Activated naive CD8-positive, alpha-beta T cell treated with anti-CD3 and anti-CD28 coated beads, Interleukin-2, amount 10 ng/mL, durations not matched to agents 7 days and 5 days (primary cell): ENCODE results near the gene ZNF526. TPM values are rescaled to one million over a fixed set of nuclear protein-coding genes. Genes with fewer than 3 reads are reported as not detected.

Source experiments
- ATAC-seq: fragments of 150-1000 bp; cut with Tn5 transposase; one replicate; pipeline ENCODE4 v1.10.0; 2021; ENCODE audit warnings: low read depth, moderate library complexity
- POLR2A ChIA-PET: fragments of 350-600 bp; sonication (Branson Sonifier 250); formaldehyde crosslinking; loops from one replicate; lab custom pipeline; 2021; ENCODE audit warnings: antibody characterized with exemption; lab: Charles Lee
- DNase-seq: peaks from one replicate; pipeline ENCODE4 v3.0.0; 2021
- H3K27ac Mint-ChIP-seq: one replicate; pipeline ENCODE4 v1.8.0; 2022; ENCODE audit warnings: mild to moderate bottlenecking, mixed read lengths
- H3K27me3 Mint-ChIP-seq: one replicate; pipeline ENCODE4 v1.8.0; 2022; ENCODE audit warnings: mild to moderate bottlenecking, moderate library complexity, mixed read lengths
- H3K36me3 Mint-ChIP-seq: one replicate; pipeline ENCODE4 v1.8.0; 2021; ENCODE audit warnings: mild to moderate bottlenecking, mixed read lengths
- H3K4me1 Mint-ChIP-seq: one replicate; pipeline ENCODE4 v1.8.0; 2021; ENCODE audit warnings: mixed read lengths
- H3K4me3 Mint-ChIP-seq: one replicate; pipeline ENCODE4 v1.8.0; 2022; ENCODE audit warnings: mild to moderate bottlenecking, moderate library complexity, mixed read lengths
- H3K9me3 Mint-ChIP-seq: one replicate; pipeline ENCODE4 v1.8.0; 2021; ENCODE audit warnings: mixed read lengths
- total RNA-seq, 2 experiments: library from RNA; stranded (reverse); gene quantifications; one replicate each; pipeline ENCODE4 v1.2.3, GENCODE V29; 2021

The ZNF526 gene
- total RNA-seq, result 10 to 100 TPM; 19.6 to 20.6 TPM

- DNase-seq (peak; percentile 97), ATAC-seq (peak; percentile 82)
- Mint-ChIP-seq H3K9me3 (no peaks in the 10 kb centered on the region), H3K4me3 (peak within 1 kb of the TSS; percentile 97), H3K27ac (peak within 1 kb of the TSS; percentile 95), H3K4me1 (peaks cover 40% of the 10 kb centered on the region), H3K27me3 (no peaks in the 10 kb centered on the region), H3K36me3 (peaks cover 24% of the 10 kb centered on the region)
- POLR2A ChIA-PET, result interaction anchor here (0.6 to 2.3 kb wide), 15 partner anchors 10 to 144 kb away, joined by 3 to 18 read pairs (median 5); partner anchors contain the start of genes GSK3A and ZNF574
Measured at GRCh38 chr19:42219812-42220750, at the start of gene ZNF526. ZNF526 (plus strand) TSS chr19:42220312; CDS start chr19:42224404, 4,092 bp downstream.

- peaks cover 24% of the 10 kb centered on the region for H3K27me3 Mint-ChIP-seq
Measured at GRCh38 chr19:42170715-42171114, 49.4 kb upstream of the ZNF526 start.

GRCh38 chr19:42172261-42172660 lies 47.9 kb upstream of the ZNF526 start:
- H3K27ac Mint-ChIP-seq, result no peak overlapping the region
- POLR2A ChIA-PET, result no interaction called here
- H3K27me3 Mint-ChIP-seq, result peaks cover 26% of the 10 kb centered on the region

More at GRCh38 chr19:42170715-42171114, 49.4 kb upstream of the ZNF526 start:
- H3K4me1 Mint-ChIP-seq, result peaks cover 7% of the 10 kb centered on the region
- DNase-seq, result no peak
- no peak overlapping the region for H3K27ac Mint-ChIP-seq
- POLR2A ChIA-PET, result no interaction called here
- H3K9me3 Mint-ChIP-seq, result no peaks in the 10 kb centered on the region
- ATAC-seq, result no peak
- no peak overlapping the region for H3K4me3 Mint-ChIP-seq
- H3K36me3 Mint-ChIP-seq, result no peaks in the 10 kb centered on the region

GRCh38 chr19:42173695-42174094 lies 46.4 kb upstream of the ZNF526 start:
- DNase-seq (no peak), ATAC-seq (no peak)
- peaks cover 26% of the 10 kb centered on the region for H3K27me3 Mint-ChIP-seq
- POLR2A ChIA-PET, result no interaction called here
- no peak overlapping the region for H3K27ac Mint-ChIP-seq
- H3K4me1 Mint-ChIP-seq, result peaks cover 13% of the 10 kb centered on the region
- H3K9me3 Mint-ChIP-seq, result no peaks in the 10 kb centered on the region
- H3K4me3 Mint-ChIP-seq, result no peak overlapping the region
- no peaks in the 10 kb centered on the region for H3K36me3 Mint-ChIP-seq

More at GRCh38 chr19:42172261-42172660, 47.9 kb upstream of the ZNF526 start:
- peaks cover 14% of the 10 kb centered on the region for H3K4me1 Mint-ChIP-seq
- ATAC-seq (no peak), DNase-seq (no peak)
- no peaks in the 10 kb centered on the region for H3K36me3 Mint-ChIP-seq
- H3K9me3 Mint-ChIP-seq, result no peaks in the 10 kb centered on the region
- H3K4me3 Mint-ChIP-seq, result no peak overlapping the region

- H3K27me3 Mint-ChIP-seq, result peaks cover 26% of the 10 kb centered on the region
- POLR2A ChIA-PET, result interaction anchor here (1.4 kb wide), 1 partner anchor 29 kb away, joined by 3 read pairs; no protein-coding TSS in a partner anchor
- no peak for DNase-seq
- H3K4me1 Mint-ChIP-seq, result peaks cover 13% of the 10 kb centered on the region
- H3K9me3 Mint-ChIP-seq, result no peaks in the 10 kb centered on the region
- H3K36me3 Mint-ChIP-seq, result no peaks in the 10 kb centered on the region
- no peak overlapping the region for H3K27ac Mint-ChIP-seq
- ATAC-seq, result no peak
- H3K4me3 Mint-ChIP-seq, result peak overlapping the region; percentile 17
Measured at GRCh38 chr19:42174188-42174587, 45.9 kb upstream of the ZNF526 start.

- DNase-seq (no peak), ATAC-seq (no peak)
- Mint-ChIP-seq H3K27ac (no peak overlapping the region), H3K27me3 (peaks cover 26% of the 10 kb centered on the region), H3K4me3 (peak overlapping the region; percentile 87), H3K4me1 (peaks cover 13% of the 10 kb centered on the region), H3K36me3 (no peaks in the 10 kb centered on the region), H3K9me3 (no peaks in the 10 kb centered on the region)
- POLR2A ChIA-PET, result interaction anchor here (0.7 to 2.2 kb wide), 3 partner anchors 30 to 65 kb away, joined by 3 to 7 read pairs (median 3); partner anchors contain the start of gene ZNF526
Measured at GRCh38 chr19:42174958-42175734, 45.0 kb upstream of the ZNF526 start.

- H3K36me3 Mint-ChIP-seq, result no peaks in the 10 kb centered on the region
- H3K27me3 Mint-ChIP-seq, result peaks cover 26% of the 10 kb centered on the region
- H3K9me3 Mint-ChIP-seq, result no peaks in the 10 kb centered on the region
- POLR2A ChIA-PET, result interaction anchor here (0.7 to 2.2 kb wide), 4 partner anchors 9 to 64 kb away, joined by 3 to 7 read pairs (median 4); partner anchors contain the start of gene ZNF526
- H3K27ac Mint-ChIP-seq, result peak overlapping the region; percentile 18
- no peak for ATAC-seq
- peaks cover 13% of the 10 kb centered on the region for H3K4me1 Mint-ChIP-seq
- DNase-seq, result no peak
- peak overlapping the region; percentile 87 for H3K4me3 Mint-ChIP-seq
Measured at GRCh38 chr19:42175952-42176648, 44.0 kb upstream of the ZNF526 start.

GRCh38 chr19:42176649-42176989 lies 43.5 kb upstream of the ZNF526 start:
- peaks cover 13% of the 10 kb centered on the region for H3K4me1 Mint-ChIP-seq
- ATAC-seq (peak; percentile 52), DNase-seq (peak; percentile 59)
- H3K36me3 Mint-ChIP-seq, result no peaks in the 10 kb centered on the region
- peak overlapping the region; percentile 87 for H3K4me3 Mint-ChIP-seq
- H3K27me3 Mint-ChIP-seq, result peaks cover 26% of the 10 kb centered on the region
- POLR2A ChIA-PET, result interaction anchor here (0.8 to 2.2 kb wide), 4 partner anchors 8 to 44 kb away, joined by 3 to 7 read pairs (median 4); partner anchors contain the start of gene ZNF526
- no peaks in the 10 kb centered on the region for H3K9me3 Mint-ChIP-seq
- peak overlapping the region; percentile 18 for H3K27ac Mint-ChIP-seq

GRCh38 chr19:42176990-42177685 lies 43.0 kb upstream of the ZNF526 start:
- peaks cover 32% of the 10 kb centered on the region for H3K27me3 Mint-ChIP-seq
- no peaks in the 10 kb centered on the region for H3K36me3 Mint-ChIP-seq
- H3K9me3 Mint-ChIP-seq, result no peaks in the 10 kb centered on the region
- ATAC-seq, result peak; percentile 91
- POLR2A ChIA-PET, result interaction anchor here (0.8 to 2.2 kb wide), 4 partner anchors 8 to 43 kb away, joined by 3 to 7 read pairs (median 4); partner anchors contain the start of gene ZNF526
- peak; percentile 79 for DNase-seq
- H3K4me1 Mint-ChIP-seq, result peaks cover 13% of the 10 kb centered on the region
- H3K4me3 Mint-ChIP-seq, result no peak overlapping the region
- no peak overlapping the region for H3K27ac Mint-ChIP-seq

GRCh38 chr19:42177686-42178019 lies 42.5 kb upstream of the ZNF526 start:
- peaks cover 36% of the 10 kb centered on the region for H3K27me3 Mint-ChIP-seq
- no peak overlapping the region for H3K27ac Mint-ChIP-seq
- peaks cover 17% of the 10 kb centered on the region for H3K4me1 Mint-ChIP-seq
- no peaks in the 10 kb centered on the region for H3K9me3 Mint-ChIP-seq
- H3K4me3 Mint-ChIP-seq, result no peak overlapping the region
- ATAC-seq (no peak), DNase-seq (no peak)
- no peaks in the 10 kb centered on the region for H3K36me3 Mint-ChIP-seq
- POLR2A ChIA-PET, result interaction anchor here (1.6 to 2.2 kb wide), 2 partner anchors 21 to 43 kb away, joined by 5 to 7 read pairs; partner anchors contain the start of gene ZNF526

- Mint-ChIP-seq H3K4me3 (no peak overlapping the region), H3K36me3 (no peaks in the 10 kb centered on the region), H3K9me3 (no peaks in the 10 kb centered on the region), H3K27me3 (peaks cover 31% of the 10 kb centered on the region), H3K27ac (no peak overlapping the region), H3K4me1 (peaks cover 21% of the 10 kb centered on the region)
- DNase-seq (peak; percentile 49), ATAC-seq (peak; percentile 25)
- POLR2A ChIA-PET, result no interaction called here
Measured at GRCh38 chr19:42178791-42179674, 41.1 kb upstream of the ZNF526 start.
